Measurements from ENCODE around the gene PEA15.

Gene PEA15, protein sequence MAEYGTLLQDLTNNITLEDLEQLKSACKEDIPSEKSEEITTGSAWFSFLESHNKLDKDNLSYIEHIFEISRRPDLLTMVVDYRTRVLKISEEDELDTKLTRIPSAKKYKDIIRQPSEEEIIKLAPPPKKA

GRCh38 chr1:160205242-160206035 is at the start of gene PEA15:
TSS of gene PEA15 (plus strand) at chr1:160205384. CDS start at chr1:160211545, 6,161 bp downstream.
- DNase-seq = peak; percentile 42 to 83

GRCh38 chr1:160156361-160156760 is 48.8 kb upstream of the PEA15 start:
- DNase-seq = no peak

DNA sequence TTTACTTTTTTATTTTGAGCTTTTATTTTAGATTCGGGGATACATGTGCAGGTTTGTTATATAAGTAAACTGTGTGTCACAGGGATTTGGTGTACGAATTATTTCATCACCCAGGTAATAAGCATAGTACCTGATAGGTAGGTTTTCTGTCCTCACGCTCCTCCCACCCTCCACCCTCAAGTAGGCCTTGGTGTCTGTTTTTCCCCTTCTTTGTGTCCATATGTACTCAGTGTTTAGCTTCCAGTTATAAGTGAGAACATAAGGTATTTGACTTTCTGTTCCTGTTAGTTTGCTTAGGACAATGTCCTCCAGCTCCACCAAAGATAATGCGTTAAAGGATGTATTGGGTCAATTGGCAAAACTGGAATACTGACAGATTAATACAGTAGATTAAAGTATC is 48.0 kb upstream of the PEA15 start:
- no peak for DNase-seq

DNA sequence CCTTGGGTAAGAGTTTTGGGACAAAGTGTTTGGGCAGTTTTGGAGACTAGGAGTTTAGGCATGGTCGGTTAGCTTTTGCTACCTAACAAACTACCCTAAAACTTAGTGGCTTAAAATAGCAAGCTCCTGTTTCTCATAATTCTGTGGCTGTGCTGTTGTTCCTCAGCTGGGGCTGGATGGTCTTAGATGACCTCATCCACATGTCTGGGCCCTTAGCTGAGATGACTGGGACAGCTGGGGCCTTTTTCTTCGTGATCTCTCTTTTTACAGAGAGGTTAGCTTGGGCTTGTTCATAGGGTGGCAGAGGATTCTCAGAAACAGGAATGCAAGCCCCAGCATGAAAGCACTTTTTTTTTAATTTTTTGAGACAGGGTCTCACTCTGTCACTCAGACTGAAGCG is 47.2 kb upstream of the PEA15 start:
- no peak for DNase-seq

GRCh38 chr1:160158534-160158933 is 46.6 kb upstream of the PEA15 start:
- DNase-seq = no peak

DNA sequence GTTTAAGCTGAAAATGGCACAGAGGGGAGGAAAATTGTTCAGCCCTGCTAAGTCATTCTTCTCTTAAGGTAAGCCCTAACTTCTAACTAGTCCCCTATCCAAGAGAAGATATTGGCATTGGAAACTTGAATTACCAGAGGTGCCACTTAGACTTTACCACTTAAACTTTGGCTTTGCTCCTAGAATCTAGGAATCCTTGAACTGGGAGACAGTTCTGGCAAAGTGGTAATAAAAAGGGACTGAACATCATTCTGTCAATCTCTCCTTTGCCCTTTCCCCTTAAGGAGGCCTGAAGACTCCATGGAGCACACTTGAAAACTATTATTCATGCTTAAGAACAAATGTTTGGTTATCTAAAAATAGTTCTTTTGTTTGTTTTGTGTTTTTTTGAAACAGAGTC is 45.3 kb upstream of the PEA15 start:
- no peak for DNase-seq

DNA sequence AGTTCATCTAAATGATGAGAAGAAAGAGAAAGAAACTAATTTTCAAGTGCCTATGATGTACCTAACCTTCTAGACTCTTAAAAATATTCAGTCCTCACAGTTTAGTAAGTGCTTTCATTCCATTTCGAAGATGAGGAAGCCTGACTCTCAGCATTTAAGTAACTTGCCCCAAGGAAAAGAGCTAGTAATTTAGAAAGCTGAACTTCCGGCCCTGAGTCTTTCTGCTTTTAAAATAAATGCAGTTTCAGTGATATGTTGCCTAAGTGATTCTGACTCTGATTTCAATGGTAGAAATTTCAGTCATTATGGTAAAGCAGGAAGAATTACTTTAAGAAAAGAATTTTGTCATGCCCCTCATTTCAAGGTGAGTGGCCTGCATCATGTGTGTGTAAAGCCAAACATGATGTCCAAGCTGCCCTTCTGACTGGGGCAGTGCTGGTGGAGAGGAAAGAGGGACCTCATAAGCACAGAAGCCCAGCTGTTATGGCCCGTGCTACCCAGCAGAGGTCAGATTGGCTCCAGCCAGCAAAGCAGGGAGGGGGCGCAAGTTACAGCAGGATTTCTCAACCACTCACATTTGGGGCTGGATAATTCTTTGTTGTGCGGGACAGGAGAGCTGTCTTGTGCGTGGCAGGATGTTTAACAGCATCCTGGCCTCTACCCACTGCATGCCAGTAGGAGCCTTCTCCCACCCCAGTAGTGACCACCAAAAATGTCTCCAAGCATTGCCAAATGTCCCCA is 43.0 kb upstream of the PEA15 start:
- no peak for DNase-seq

- DNase-seq = no peak
Observed at GRCh38 chr1:160162931-160163330, 42.3 kb upstream of the PEA15 start.

- no peak for DNase-seq
Observed at GRCh38 chr1:160163615-160164014, 41.6 kb upstream of the PEA15 start.

DNA sequence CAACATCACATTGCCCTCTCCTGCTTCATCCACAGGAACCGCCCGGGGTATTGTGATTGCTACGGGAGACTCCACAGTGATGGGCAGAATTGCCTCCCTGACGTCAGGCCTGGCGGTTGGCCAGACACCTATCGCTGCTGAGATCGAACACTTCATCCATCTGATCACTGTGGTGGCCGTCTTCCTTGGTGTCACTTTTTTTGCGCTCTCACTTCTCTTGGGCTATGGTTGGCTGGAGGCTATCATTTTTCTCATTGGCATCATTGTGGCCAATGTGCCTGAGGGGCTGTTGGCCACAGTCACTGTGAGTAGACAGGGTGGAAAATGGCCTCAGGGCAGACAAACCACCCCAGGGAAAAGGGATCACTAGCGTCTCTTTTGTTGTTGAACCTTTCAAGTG is 41.1 kb upstream of the PEA15 start:
- no peak for DNase-seq

- no peak for DNase-seq
Observed at GRCh38 chr1:160166166-160166868, 38.9 kb upstream of the PEA15 start.

DNA sequence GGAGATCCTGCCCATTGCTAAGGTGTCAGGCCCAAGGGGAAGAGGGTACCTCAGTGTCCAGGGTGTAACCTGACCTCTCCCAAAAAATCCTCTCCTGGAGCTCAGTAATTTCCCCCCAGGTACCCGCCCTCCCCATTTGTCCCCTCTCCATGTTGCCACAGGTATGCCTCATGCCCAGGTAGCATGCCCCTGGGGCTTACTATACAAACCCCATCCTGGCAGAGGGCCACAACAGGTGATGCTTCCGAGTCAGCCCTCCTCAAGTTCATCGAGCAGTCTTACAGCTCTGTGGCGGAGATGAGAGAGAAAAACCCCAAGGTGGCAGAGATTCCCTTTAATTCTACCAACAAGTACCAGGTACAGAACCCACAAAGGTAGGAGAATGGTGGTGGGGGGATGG is 38.1 kb upstream of the PEA15 start:
- DNase-seq = no peak

DNA sequence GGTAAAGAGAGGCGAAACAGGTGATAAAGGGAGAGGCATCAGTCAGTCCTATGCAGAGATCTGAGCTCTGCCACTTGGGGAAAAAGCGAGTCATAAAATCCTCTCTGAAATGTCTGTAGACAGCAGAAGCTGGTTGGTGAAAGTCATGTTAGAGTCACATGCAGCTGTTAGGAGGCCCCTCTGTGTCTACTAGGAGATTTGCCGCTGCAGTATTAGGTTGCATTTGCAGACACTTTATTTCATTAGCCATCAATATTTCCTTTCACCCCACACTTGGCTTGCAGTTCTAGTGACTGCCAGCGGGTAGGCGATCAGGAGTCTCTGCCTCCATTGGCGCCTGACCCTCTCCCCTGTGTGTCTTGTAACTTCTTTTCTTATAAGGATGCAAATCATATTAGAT is 37.6 kb upstream of the PEA15 start:
- no peak for DNase-seq

GRCh38 chr1:160168016-160168415 is 37.2 kb upstream of the PEA15 start:
- no peak for DNase-seq

DNA sequence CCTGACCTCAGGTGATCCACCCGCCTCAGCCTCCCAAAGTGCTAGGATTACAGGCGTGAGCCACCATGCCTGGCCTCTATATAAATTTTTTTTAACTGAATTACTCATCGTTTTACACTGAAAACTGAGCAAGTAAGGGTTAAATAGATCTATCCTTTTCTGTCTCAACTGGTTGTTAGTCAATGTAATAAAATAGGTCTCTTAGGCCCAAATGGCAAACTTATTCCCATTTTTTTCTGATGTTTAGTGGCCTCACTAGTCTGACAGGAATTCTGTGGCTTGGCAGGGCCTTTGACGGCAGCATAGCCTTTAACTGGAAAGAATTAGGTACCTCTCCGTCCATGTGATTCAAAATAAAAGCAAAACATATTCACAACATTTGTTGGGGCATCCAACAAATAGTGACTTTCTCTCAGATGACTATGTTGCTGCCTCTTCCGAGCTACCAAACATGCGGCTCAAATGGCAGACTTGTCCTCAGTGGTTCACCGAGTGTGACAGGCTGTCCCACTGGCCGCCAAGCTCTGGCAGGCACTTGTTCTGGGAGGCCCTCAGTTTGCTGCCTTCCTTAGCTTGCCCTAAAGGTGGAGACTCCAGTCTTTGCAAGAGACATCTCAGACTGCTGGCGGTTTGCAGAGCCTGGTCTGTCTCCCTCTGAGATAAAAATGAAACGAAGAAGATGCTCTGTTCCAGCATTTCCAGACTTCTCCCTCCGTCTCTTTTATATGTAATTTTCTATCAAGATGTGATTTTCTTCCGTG is 36.4 kb upstream of the PEA15 start:
- DNase-seq = no peak

DNA sequence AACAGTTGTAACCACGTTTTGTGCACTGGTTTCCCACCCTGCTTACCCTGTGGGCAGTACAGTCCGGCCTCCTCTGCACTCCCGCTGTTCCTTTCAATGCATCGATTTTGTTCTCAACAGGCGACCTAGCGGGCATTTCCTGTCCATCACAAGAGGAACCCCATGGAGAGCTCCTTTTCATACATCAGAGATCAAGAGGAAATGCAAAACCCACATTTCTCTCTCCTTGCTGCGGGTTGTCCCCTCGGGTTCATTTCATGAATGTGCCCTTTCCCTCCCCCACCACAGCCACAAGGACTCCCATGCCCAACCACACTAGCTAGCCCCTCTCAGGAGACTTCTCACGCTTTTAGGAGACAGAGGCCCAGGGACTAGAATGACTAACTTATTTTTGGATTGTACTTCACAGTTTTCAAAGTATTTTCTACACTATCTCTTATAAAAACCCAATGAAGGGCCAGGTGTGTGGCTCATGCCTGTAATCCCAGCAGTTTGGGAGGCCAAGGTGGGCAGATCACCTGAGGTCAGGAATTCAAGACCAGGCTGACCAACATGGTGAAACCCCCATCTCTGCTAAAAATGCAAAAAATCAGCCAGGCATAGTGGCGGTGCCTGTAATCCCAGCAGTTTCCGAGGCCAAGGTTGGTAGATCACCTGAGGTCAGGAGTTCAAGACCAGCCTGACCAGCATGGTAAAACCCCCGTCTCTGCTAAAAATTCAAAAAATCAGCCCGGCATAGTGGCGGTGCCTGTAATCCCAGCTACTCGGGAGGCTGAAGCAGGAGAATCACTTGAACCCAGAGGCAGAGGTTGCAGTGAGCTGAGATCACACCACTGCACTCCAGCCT is 35.4 kb upstream of the PEA15 start:
- DNase-seq = no peak

DNA sequence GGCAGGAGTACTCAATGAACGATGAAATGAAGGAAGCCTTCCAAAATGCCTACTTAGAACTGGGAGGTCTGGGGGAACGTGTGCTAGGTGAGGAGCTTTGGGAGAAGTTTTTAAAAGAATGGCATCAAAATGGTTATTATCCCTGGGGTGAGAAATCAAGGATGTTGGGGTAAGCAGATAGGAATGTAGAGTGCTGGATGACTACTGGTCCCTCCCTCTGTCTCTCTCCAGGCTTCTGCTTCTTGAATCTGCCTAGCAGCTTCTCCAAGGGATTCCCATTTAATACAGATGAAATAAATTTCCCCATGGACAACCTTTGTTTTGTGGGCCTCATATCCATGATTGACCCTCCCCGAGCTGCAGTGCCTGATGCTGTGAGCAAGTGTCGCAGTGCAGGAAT is 33.8 kb upstream of the PEA15 start:
- DNase-seq = no peak

DNA sequence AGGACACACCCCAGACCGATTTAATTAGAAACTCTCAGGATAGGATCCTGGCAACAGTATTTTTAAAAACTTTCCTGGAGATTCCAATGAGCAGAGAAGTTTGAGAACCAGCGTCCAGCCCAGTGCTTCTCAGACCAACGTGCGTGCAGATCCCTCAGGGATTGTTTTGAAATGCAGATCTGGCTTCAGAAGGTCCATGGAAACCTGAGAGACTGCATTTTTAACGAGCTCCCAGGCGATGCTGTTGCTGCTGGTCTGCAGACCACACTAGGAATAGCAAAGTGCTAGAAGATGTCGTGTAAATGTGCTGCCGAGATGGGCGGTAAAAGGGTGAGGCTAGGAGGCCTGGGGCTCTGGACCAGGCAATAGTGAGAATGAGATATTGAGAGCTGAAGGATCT is 33.2 kb upstream of the PEA15 start:
- DNase-seq = no peak

DNA sequence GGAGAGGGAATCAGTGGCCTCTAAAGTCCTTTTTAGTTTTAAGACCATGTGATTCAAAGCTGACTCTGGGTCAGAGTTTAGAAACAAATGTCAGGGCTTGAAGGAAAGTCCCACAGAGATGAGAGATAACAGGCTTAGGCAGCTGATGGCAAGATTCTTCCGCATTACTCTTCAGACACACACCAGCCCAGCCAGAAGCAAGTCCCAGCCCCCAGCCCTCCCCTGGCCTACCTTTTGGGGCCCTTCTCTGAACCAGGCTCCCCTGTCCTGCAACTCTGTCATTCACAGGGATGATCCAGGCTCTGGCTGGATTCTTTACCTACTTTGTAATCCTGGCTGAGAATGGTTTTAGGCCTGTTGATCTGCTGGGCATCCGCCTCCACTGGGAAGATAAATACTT is 28.0 kb upstream of the PEA15 start:
- DNase-seq = no peak

GRCh38 chr1:160177667-160178066 is 27.5 kb upstream of the PEA15 start:
- DNase-seq = no peak

GRCh38 chr1:160178731-160179130 is 26.5 kb upstream of the PEA15 start:
- DNase-seq = no peak

GRCh38 chr1:160179336-160179735 is 25.8 kb upstream of the PEA15 start:
- DNase-seq = no peak

Data from NCI-H187 (cell line).